Suprapubic skin (tissue), 4 donors: ENCODE measurements around the gene SOWAHA. TPM values are rescaled to one million over a fixed set of nuclear protein-coding genes. Genes with fewer than 3 reads are reported as not detected.
"Not testable (repeated sequence)": the region's sequence is repeated elsewhere in the genome, so short reads cannot be mapped to it uniquely, and the experiment has no call there.

Experiments
- DNase-seq, 2 donors: peaks; one replicate each; pipeline ENCODE4 v3.0.0-alpha.2; 2019; ENCODE audit warnings: low spot score in 2 of 2
- H3K27ac ChIP-seq: fragments of 200-600 bp; sonication (generic); one replicate; pipeline ENCODE4 v1.5.1; 2019
- H3K27me3 ChIP-seq: fragments of 200-600 bp; sonication (generic); one replicate; pipeline ENCODE4 v1.5.1; 2019
- H3K36me3 ChIP-seq: fragments of 200-600 bp; sonication (generic); one replicate; pipeline ENCODE4 v1.5.1; 2019
- H3K4me1 ChIP-seq: fragments of 200-600 bp; sonication (generic); one replicate; pipeline ENCODE4 v1.5.1; 2019
- H3K4me3 ChIP-seq: fragments of 200-600 bp; sonication (generic); one replicate; pipeline ENCODE4 v1.5.1; 2019; ENCODE audit warnings: mild to moderate bottlenecking
- H3K9me3 ChIP-seq: fragments of 200-600 bp; sonication (generic); one replicate; pipeline ENCODE4 v1.5.1; 2019
- EP300 ChIP-seq: sonication (generic); formaldehyde crosslinking; IDR thresholded peaks from one replicate; pipeline ENCODE4 v1.6.1; 2017; ENCODE audit warnings: antibody characterized with exemption
- POLR2A ChIP-seq, 2 donors: fragments of 450-650 bp; IDR thresholded peaks; one replicate each; pipeline ENCODE4 v1.6.1; 2017; ENCODE audit warnings: antibody characterized with exemption in 2 of 2, mild to moderate bottlenecking in 2 of 2, moderate library complexity in 2 of 2
- POLR2AphosphoS5 ChIP-seq, 3 donors: sonication (generic); formaldehyde crosslinking; IDR thresholded peaks; one replicate each; pipeline ENCODE4 v1.6.1; 2017; ENCODE audit warnings: antibody characterized with exemption in 3 of 3
- WGBS: methylation state at CpG from one replicate; pipeline ENCODE4 v1.1.5; 2018; 5-methylcytosine and 5-hydroxymethylcytosine counted together
- total RNA-seq, 4 donors: library from RNA; depleted of rRNA; stranded (reverse); fragments of >200 nt; gene quantifications; one replicate each; pipeline ENCODE4 v1.1.0, GENCODE V29; 2016
- TF ChIP-seq, protein P1 (sequence below), 2 donors: fragments of 200-600 bp in 1 of 2; fragments of 450-650 bp in 1 of 2; sonication (generic) in 1 of 2; IDR thresholded peaks; one replicate each; pipeline ENCODE4 v1.5.1; 2016 to 2019; ENCODE audit warnings: antibody characterized with exemption in 2 of 2, mild to moderate bottlenecking in 1 of 2, moderate library complexity in 1 of 2

Gene SOWAHA
- total RNA-seq, 4 donors from 2014 or later: 0.23 to 0.93 (median 0.48) TPM; not detected in 1

- 52% methylated on average over 1 of the region's 1 CpG for WGBS
- Histone ChIP-seq H3K27ac (no peak overlapping the region), H3K36me3 (no peaks in the 10 kb centered on the region), H3K4me1 (no peaks in the 10 kb centered on the region), H3K27me3 (no peaks in the 10 kb centered on the region), H3K9me3 (no peaks in the 10 kb centered on the region), H3K4me3 (no peak overlapping the region)
- DNase-seq: no peak
- TF ChIP-seq, protein P1, sequence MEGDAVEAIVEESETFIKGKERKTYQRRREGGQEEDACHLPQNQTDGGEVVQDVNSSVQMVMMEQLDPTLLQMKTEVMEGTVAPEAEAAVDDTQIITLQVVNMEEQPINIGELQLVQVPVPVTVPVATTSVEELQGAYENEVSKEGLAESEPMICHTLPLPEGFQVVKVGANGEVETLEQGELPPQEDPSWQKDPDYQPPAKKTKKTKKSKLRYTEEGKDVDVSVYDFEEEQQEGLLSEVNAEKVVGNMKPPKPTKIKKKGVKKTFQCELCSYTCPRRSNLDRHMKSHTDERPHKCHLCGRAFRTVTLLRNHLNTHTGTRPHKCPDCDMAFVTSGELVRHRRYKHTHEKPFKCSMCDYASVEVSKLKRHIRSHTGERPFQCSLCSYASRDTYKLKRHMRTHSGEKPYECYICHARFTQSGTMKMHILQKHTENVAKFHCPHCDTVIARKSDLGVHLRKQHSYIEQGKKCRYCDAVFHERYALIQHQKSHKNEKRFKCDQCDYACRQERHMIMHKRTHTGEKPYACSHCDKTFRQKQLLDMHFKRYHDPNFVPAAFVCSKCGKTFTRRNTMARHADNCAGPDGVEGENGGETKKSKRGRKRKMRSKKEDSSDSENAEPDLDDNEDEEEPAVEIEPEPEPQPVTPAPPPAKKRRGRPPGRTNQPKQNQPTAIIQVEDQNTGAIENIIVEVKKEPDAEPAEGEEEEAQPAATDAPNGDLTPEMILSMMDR (IDR thresholded peaks at IDR 0.05): no peak
- TF ChIP-seq POLR2AphosphoS5 (IDR thresholded peaks at IDR 0.05) (no peak), POLR2A (IDR thresholded peaks at IDR 0.05) (no peak), EP300 (no peak)
These were observed 36.2 kb downstream of the SOWAHA start for GRCh38 chr5:132849347-132849746.

- Histone ChIP-seq H3K4me1 (no peaks in the 10 kb centered on the region), H3K36me3 (no peaks in the 10 kb centered on the region), H3K4me3 (no peak overlapping the region), H3K27ac (no peak overlapping the region), H3K27me3 (no peaks in the 10 kb centered on the region), H3K9me3 (no peaks in the 10 kb centered on the region)
- TF ChIP-seq POLR2A (IDR thresholded peaks at IDR 0.05): no peak
- no peak for TF ChIP-seq POLR2AphosphoS5 (IDR thresholded peaks at IDR 0.05)
- no peak for TF ChIP-seq EP300
- TF ChIP-seq, protein P1 (IDR thresholded peaks at IDR 0.05): no peak
- WGBS: 71% methylated on average over 2 of the region's 2 CpGs
- DNase-seq: no peak
These were observed 37.0 kb downstream of the SOWAHA start for GRCh38 chr5:132850066-132850465.

- Histone ChIP-seq H3K27me3 (no peaks in the 10 kb centered on the region), H3K36me3 (no peaks in the 10 kb centered on the region), H3K27ac (no peak overlapping the region), H3K9me3 (no peaks in the 10 kb centered on the region), H3K4me3 (no peak overlapping the region), H3K4me1 (no peaks in the 10 kb centered on the region)
- no peak for DNase-seq
- WGBS: 94% methylated on average over 3 of the region's 3 CpGs
- TF ChIP-seq, protein P1 (IDR thresholded peaks at IDR 0.05): no peak
- TF ChIP-seq POLR2A (IDR thresholded peaks at IDR 0.05) (no peak), POLR2AphosphoS5 (IDR thresholded peaks at IDR 0.05) (no peak), EP300 (no peak)
These were observed 40.2 kb downstream of the SOWAHA start for GRCh38 chr5:132853323-132853722.

DNA sequence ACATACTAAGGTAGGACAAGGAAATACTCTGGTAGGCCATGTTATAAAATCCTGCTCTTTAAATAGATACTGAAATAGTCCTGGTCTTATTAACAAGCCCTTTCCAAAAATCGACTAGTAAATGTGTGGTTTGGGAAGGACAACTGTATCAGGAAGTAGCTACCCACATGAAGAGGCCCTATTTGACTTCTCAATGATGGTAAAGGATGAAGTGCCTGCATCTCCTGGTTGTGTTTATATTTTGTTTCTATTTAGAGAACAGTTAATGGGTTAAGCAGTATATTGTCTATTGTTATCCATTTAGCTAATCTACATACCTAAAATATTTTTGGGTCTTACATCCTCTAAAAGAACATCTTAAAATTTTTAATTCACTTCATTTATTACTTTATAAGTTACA is 40.7 kb downstream of the SOWAHA start:
- no peak for DNase-seq
- no peak overlapping the region for H3K27ac ChIP-seq
- H3K9me3 ChIP-seq: no peaks in the 10 kb centered on the region
- H3K36me3 ChIP-seq: no peaks in the 10 kb centered on the region
- H3K27me3 ChIP-seq: no peaks in the 10 kb centered on the region
- no peak overlapping the region for H3K4me3 ChIP-seq
- TF ChIP-seq, protein P1 (IDR thresholded peaks at IDR 0.05): no peak
- no peak for TF ChIP-seq EP300
- TF ChIP-seq POLR2AphosphoS5 (IDR thresholded peaks at IDR 0.05): no peak
- no peak for TF ChIP-seq POLR2A (IDR thresholded peaks at IDR 0.05)
- 53% methylated on average over 1 of the region's 1 CpG for WGBS
- no peaks in the 10 kb centered on the region for H3K4me1 ChIP-seq

- Histone ChIP-seq H3K27ac (no peak overlapping the region), H3K27me3 (no peaks in the 10 kb centered on the region), H3K4me1 (no peaks in the 10 kb centered on the region), H3K36me3 (no peaks in the 10 kb centered on the region), H3K9me3 (no peaks in the 10 kb centered on the region), H3K4me3 (no peak overlapping the region)
- no peak for DNase-seq
- WGBS: 27% methylated on average over 3 of the region's 3 CpGs
- no peak for TF ChIP-seq POLR2A (IDR thresholded peaks at IDR 0.05)
- TF ChIP-seq EP300: no peak
- TF ChIP-seq POLR2AphosphoS5 (IDR thresholded peaks at IDR 0.05): no peak
- TF ChIP-seq, protein P1 (IDR thresholded peaks at IDR 0.05): no peak
These were observed 41.2 kb downstream of the SOWAHA start for GRCh38 chr5:132854301-132854700.

- H3K36me3 ChIP-seq, H3K27ac ChIP-seq, H3K4me3 ChIP-seq, H3K27me3 ChIP-seq, H3K9me3 ChIP-seq, H3K4me1 ChIP-seq, DNase-seq: not testable (repeated sequence)
- WGBS: 97% methylated on average over 5 of the region's 5 CpGs
These were observed 41.9 kb downstream of the SOWAHA start for GRCh38 chr5:132854992-132855391.
